ENCODE results near the gene STAG2. TPM values are rescaled to one million over a fixed set of nuclear protein-coding genes. Genes with fewer than 3 reads are reported as not detected.

STAG2 gene
- total and polyA plus RNA-seq, 2 of the 13 experiments (the other 11 are each of a cell fraction or from before 2014, with no cell fraction given): 21.0 to 50.8 TPM

GRCh38 chrX:123949846-123950245 is 11.7 kb upstream of the STAG2 start (continued):
- TF ChIP-seq, protein P1, sequence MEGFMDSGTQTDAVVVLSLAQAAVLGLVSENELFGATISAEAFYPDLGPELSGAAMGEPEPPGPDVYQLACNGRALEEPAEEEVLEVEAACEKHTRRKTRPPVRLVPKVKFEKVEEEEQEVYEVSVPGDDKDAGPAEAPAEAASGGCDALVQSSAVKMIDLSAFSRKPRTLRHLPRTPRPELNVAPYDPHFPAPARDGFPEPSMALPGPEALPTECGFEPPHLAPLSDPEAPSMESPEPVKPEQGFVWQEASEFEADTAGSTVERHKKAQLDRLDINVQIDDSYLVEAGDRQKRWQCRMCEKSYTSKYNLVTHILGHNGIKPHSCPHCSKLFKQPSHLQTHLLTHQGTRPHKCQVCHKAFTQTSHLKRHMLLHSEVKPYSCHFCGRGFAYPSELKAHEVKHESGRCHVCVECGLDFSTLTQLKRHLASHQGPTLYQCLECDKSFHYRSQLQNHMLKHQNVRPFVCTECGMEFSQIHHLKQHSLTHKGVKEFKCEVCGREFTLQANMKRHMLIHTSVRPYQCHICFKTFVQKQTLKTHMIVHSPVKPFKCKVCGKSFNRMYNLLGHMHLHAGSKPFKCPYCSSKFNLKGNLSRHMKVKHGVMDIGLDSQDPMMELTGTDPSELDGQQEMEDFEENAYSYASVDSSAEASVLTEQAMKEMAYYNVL (CRISPR knock-in tag; IDR thresholded peaks at IDR 0.05; ENCODE audit: borderline replicate concordance): no peak
- no peak for TF ChIP-seq ZBTB20 (CRISPR knock-in tag; IDR thresholded peaks at IDR 0.05; ENCODE audit: borderline replicate concordance, low read depth)
- peak; percentile 71 for TF ChIP-seq MAFF (IDR thresholded peaks at IDR 0.05; ENCODE audit: low read depth, low read length)
- no peak for TF ChIP-seq ZNF746 (CRISPR knock-in tag; IDR thresholded peaks at IDR 0.05)
- no peak for TF ChIP-seq SKI (IDR thresholded peaks at IDR 0.05; ENCODE audit: partially characterized antibody)

DNA sequence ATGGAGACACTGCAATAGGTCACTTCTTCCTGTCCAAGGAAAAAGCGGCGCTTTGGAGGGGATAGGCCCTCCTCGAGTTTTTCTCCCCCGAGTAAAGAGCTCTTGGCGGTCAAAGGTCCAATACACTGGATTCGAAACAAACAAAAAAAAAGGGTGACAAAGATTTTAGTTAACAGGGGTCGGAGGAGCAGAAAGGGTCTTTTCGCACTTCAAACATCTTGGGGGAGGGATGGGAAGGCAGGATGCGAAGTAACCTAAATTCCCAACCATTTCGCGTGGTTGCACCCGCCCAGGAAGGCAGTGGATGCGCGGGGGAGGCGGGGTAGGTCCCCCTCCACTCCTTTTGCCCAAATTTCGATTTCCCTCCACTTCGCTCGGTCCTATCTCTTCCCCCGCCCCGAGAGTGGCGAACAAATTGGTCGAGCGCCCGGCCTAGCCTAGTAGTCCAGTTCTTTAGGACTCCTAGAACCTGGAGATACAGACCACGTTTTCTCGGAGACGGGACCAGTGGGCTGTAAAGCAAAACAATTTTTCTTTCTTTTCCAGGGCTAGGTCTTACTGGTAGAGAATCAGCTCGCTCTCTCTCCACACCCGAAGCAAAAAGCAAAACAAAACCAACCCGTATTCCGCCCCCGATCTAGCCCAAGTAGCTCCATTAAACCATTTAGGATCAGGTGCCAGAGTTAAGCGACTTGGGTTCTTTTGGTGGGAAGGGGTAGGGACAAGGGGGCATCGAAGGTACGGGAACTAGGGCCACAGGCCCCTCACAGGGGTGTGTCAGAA is 2.0 kb upstream of the STAG2 start:
- H3K4me1 ChIP-seq (ENCODE audit: insufficient read depth, low read length): peaks cover 4% of the 10 kb centered on the region
- ChIA-PET POLR2A (interaction anchor here (0.9 to 1.1 kb wide), 2 partner anchors 100 to 129 kb away, joined by 3 read pairs; partner anchors contain the start of gene XIAP), CTCF (ENCODE audit: low intra/inter-chr PET ratio, low total read pairs) (interaction anchor here (0.9 to 1.0 kb wide), 2 partner anchors 8 to 17 kb away, joined by 3 to 4 read pairs; no protein-coding TSS in a partner anchor)
- TSS peak; percentile 69 for BruUV-seq (replicated peaks)
- H3K27ac ChIP-seq (ENCODE audit: extremely low read length, insufficient read depth, low read length): peak overlapping the region; percentile 89
- peak overlapping the region; percentile 1 for H2AFZ ChIP-seq (ENCODE audit: low read length)
- no peaks in the 10 kb centered on the region for H3K9me3 ChIP-seq (ENCODE audit: low read length)
- under 1% methylated on average over 16 of the region's 35 CpGs for WGBS (ENCODE audit: low lambda C conversion rate)
- no peak for DNase-seq (ENCODE audit: low spot score)
- in situ Hi-C loops (cut with HindIII; ENCODE audit: extremely low pct_ligation_motif_present, low pct_unique_long_range_greater_than_20kb) (no loop called here), intact Hi-C loops (cut with micrococcal nuclease; ENCODE audit: unreplicated experiment) (loop anchor here (2.0 kb wide), 2 partner anchors 127 to 251 kb away; no protein-coding TSS in a partner anchor)
- peak; percentile 7 for ATAC-seq
- H3K36me3 ChIP-seq (replicated peaks in 1 of 2; ENCODE audit: control insufficient read depth in 1 of 2, insufficient read depth in 2 of 2, low read length in 2 of 2): no peaks in the 10 kb centered on the region
- no peaks in the 10 kb centered on the region; a peak in 1 of 5 replicates for H3K27me3 ChIP-seq (ENCODE audit: control insufficient read depth in 1 of 2, insufficient read depth in 2 of 2, low read length in 2 of 2)
- peak overlapping the region; percentile 85 for H3K9ac ChIP-seq (ENCODE audit: insufficient read depth, low read depth, low read length)
- H4K20me1 ChIP-seq (ENCODE audit: insufficient read depth, low read length): peaks cover 7% of the 10 kb centered on the region; the same call in 1 of the 2 replicates
- peaks cover 27% of the 10 kb centered on the region for H3K79me2 ChIP-seq (ENCODE audit: insufficient read depth, low read length)
- no peak for FAIRE-seq
- peak overlapping the region; percentile 76 to 81 (median 78) for H3K4me3 ChIP-seq (replicated peaks in 1 of 3; ENCODE audit: insufficient read depth in 1 of 3, low read depth in 2 of 3, low read length in 3 of 3)
- peak overlapping the region; percentile 69 for H3K4me2 ChIP-seq (ENCODE audit: low read depth, low read length)
- TF ChIP-seq ASH2L (IDR thresholded peaks at IDR 0.05; ENCODE audit: insufficient read length, low read depth, low read length): peak; percentile 66
- 0 out of 2 replicates have a peak, but pooled peaks have one; percentile 10 for TF ChIP-seq ZC3H13 (CRISPR knock-in tag; IDR thresholded peaks at IDR 0.05)
- TF ChIP-seq ZNF569 (CRISPR knock-in tag; IDR thresholded peaks at IDR 0.05; ENCODE audit: borderline replicate concordance): no peak
- TF ChIP-seq RBAK (CRISPR knock-in tag; IDR thresholded peaks at IDR 0.05): no peak
- TF ChIP-seq ZSCAN25 (CRISPR knock-in tag; IDR thresholded peaks at IDR 0.05): no peak
- TF ChIP-seq RFX1 (IDR thresholded peaks at IDR 0.05): no peak
- TF ChIP-seq ZNF10 (CRISPR knock-in tag; IDR thresholded peaks at IDR 0.05; ENCODE audit: borderline replicate concordance, low read depth): no peak
- 0 out of 2 replicates have a peak, but pooled peaks have one; percentile 4 for TF ChIP-seq KMT2A (CRISPR knock-in tag; IDR thresholded peaks at IDR 0.05)
- no peak for TF ChIP-seq ZNF746 (CRISPR knock-in tag; IDR thresholded peaks at IDR 0.05)
- TF ChIP-seq, protein P2, sequence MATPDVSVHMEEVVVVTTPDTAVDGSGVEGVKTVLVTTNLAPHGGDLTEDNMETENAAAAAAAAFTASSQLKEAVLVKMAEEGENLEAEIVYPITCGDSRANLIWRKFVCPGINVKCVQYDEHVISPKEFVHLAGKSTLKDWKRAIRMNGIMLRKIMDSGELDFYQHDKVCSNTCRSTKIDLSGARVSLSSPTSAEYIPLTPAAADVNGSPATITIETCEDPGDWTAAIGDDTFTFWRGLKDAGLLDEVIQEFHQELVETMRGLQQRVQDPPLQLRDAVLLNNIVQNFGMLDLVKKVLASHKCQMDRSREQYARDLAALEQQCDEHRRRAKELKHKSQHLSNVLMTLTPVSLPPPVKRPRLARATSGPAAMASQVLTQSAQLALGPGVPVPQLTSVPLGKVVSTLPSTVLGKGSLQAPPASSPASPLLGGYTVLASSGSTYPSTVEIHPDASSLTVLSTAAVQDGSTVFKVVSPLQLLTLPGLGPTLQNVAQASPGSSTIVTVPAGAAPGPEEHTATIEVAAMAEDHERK (CRISPR knock-in tag; IDR thresholded peaks at IDR 0.05; ENCODE audit: low read depth): no peak
- no peak for TF ChIP-seq ZNF503 (CRISPR knock-in tag; IDR thresholded peaks at IDR 0.05)
- TF ChIP-seq NR2C2 (CRISPR knock-in tag; IDR thresholded peaks at IDR 0.05; ENCODE audit: borderline replicate concordance): no peak
- TF ChIP-seq ZSCAN9 (CRISPR knock-in tag; IDR thresholded peaks at IDR 0.05; ENCODE audit: borderline replicate concordance): no peak

All from HepG2 (cell line).